T-helper 1 cell treated with Interleukin-12 subunit alpha and Interleukin-12 subunit beta and Interleukin-4 antibody, amounts not matched to agents 30 ng/mL and 1 ng/mL, for 36 hours (primary cell): Measurements from ENCODE around the gene HLA-DQA1. TPM values are rescaled to one million over a fixed set of nuclear protein-coding genes. Genes with fewer than 3 reads are reported as not detected.
"Not testable (repeated sequence)": the region's sequence is repeated elsewhere in the genome, so short reads cannot be mapped to it uniquely, and the experiment has no call there.

ENCODE experiments used
- intact Hi-C: fragments of 100-400 bp; cut with micrococcal nuclease; formaldehyde crosslinking; loops from one replicate; pipeline ENCODE4 v1.15.1; 2024
- total RNA-seq: library from RNA; stranded (reverse); gene quantifications from 2 replicates; pipeline ENCODE4 v1.2.3, GENCODE V29; 2022

Gene HLA-DQA1
- 89.6 and 89.7 TPM in 2 replicates for total RNA-seq

DNA sequence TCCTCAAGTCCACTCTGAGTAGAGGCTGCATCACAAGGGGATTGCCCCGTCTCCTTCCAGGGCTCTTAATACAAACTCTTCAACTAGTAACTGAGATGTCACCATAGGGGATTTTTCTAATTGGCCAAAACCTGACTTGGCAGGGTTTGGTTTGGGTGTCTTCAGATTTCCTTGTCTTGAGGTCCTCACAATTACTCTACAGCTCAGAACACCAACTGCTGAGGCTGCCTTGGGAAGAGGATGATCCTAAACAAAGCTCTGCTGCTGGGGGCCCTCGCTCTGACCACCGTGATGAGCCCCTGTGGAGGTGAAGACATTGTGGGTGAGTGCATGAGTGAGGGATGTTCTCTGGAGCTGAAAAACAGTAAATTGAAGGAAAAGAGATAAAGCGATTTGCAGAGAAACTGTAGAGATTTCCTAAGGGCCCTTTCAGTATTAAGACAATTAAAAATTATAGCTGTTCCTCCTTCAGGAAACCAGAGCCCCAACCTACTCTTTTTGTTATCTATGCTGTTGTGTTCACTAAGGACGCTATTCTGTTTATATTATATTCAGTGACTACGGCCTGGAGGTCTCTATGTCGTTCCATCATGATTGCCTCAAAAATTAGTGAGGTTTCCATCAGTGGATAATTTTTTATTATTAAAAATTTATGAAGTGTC is at the start of gene HLA-DQA1:
TSS of gene HLA-DQA1 (plus strand) at position 188 of the 662 bp plus-strand sequence. CDS start at position 241, 53 bp downstream.
- intact Hi-C loops, result no loop called here

DNA sequence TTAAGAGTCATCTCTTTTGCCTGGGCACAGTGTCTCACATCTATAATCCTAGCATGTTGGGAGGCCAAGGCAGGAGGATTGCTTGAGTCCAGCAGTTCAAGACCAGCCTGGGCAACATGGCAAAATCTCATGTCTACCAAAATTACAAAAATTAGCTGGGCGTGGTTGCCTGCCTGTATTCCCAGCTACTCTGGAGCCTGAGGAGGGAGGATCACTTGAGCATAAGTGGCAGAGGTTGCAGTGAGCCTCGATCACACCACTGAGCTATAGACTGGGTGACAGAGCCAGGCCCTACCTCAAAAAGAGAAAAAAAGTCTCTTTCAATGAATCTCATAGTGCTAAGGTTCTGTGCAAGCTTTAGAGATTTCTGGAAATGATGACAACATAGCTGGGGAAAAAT is 49.0 kb upstream of the HLA-DQA1 start:
- intact Hi-C loops, result no loop called here

GRCh38 chr6:32589596-32590449 is 47.4 kb upstream of the HLA-DQA1 start, which contains the start of gene HLA-DRB1:
Gene HLA-DRB1 (minus strand): TSS chr6:32589848. CDS start chr6:32589742, 106 bp downstream.
- intact Hi-C loops, result loop anchor here (1.0 kb wide), 1 partner anchor 76 kb away; the partner anchor contains the start of gene HLA-DQB1

- intact Hi-C loops, result not testable (repeated sequence)
Measured at GRCh38 chr6:32590713-32591112, 46.5 kb upstream of the HLA-DQA1 start.

GRCh38 chr6:32597024-32597423 is 40.2 kb upstream of the HLA-DQA1 start:
- intact Hi-C loops, result no loop called here

GRCh38 chr6:32602383-32602782 is 34.8 kb upstream of the HLA-DQA1 start:
- intact Hi-C loops, result no loop called here

DNA sequence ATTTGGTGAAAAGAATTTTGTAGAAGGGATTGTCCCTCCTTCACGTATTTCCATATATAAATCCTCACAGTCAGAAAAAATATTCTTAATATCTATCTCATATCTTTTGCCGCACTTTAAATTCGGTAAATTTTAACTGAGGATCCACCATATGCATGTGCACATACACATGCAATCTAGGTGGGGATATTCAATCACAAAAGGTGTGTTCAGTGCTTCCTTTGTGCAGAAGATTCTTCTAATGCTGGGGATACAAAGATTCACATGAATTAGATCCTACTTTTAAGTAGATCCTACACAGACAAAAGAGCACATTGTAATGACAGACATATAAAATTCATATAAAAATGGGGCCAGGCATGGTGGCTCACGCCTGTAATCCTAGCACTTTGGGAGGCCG is 34.0 kb upstream of the HLA-DQA1 start:
- intact Hi-C loops, result no loop called here

DNA sequence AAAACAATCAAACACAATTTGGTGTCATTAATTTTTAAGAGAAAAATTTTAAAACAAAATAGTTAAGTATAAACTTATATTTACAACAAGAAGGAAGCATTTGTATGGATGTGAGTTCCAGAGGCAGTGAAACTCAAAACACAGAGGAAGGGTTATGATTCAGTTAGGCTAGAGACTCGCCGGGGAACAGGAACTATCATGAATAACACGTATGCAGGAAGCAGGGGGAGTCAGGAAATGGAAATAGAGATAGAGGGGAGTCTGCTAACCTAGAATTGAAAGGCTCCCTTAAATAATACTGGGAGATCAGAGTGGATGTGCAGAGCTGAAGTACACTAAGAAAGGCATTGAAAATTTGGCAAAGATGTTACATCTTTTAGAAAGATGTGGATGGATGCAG is 33.3 kb upstream of the HLA-DQA1 start:
- intact Hi-C loops, result loop anchor here (1.0 kb wide), 1 partner anchor 19 kb away; no protein-coding TSS in a partner anchor

DNA sequence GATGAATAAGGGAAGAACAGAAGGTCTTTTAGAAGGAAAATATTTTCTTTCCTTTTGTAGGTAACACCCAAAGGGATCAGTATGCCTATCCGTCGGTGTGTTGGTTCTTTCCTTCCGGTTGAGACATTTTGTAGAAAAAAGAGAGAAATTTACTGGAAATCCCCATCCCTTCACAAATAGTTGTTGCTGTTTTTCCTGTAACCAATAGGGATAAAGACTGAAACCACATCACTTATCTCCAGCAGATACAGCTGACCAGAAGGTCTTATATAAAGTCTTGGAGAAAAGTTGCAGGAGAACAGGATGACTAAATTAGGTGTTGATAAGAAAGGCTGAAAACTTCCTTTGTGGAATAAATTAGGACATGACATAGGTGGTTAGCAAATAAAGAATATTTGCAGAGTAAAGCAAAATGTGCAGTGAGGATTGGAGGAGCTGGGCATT is 32.8 kb upstream of the HLA-DQA1 start:
- intact Hi-C loops, result loop anchor here (1.0 kb wide), 1 partner anchor 19 kb away; no protein-coding TSS in a partner anchor

DNA sequence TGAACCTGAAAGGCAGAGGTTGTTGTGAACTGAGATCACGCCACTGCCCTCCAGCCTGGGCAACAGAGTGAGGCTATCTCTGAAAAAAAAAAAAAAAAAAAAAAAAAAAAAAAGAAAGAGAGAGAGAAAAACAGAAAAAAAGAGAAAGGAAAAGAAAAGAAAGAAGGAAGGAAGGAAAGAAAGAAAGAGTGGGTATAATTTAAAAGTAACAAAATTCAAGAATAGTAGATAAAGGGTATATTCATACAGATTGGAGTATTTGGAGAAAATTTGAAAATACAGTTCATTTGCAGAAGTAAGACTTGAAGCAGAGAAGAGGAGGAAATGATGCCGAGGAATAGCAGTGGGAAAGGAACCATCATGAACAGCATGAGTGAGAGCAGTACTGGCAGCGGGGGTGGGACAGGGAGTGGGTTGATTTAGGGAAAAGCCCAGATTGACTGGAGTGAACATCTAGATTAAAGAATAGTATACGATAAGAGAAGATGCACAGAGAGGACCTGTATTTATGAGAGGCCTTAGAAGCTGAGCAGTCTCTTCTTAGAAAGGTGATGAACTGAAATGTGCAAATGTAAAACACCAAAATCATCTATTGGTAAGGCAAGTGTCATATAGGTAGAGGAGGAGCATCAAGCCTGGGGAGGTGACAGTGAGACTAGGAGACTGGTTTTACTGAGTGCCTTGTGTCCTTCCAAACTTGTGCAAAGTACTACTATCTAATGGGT is 29.8 kb upstream of the HLA-DQA1 start:
- intact Hi-C loops, result no loop called here

GRCh38 chr6:32607988-32608298 is 29.3 kb upstream of the HLA-DQA1 start:
- intact Hi-C loops, result no loop called here

- intact Hi-C loops, result no loop called here
Measured at GRCh38 chr6:32608362-32608761, 28.8 kb upstream of the HLA-DQA1 start.

GRCh38 chr6:32609391-32609730 is 27.8 kb upstream of the HLA-DQA1 start:
- intact Hi-C loops, result no loop called here

GRCh38 chr6:32609731-32610640 is 27.2 kb upstream of the HLA-DQA1 start:
- intact Hi-C loops, result loop anchor here (1.0 to 2.0 kb wide), 3 partner anchors 13 to 75 kb away; no protein-coding TSS in a partner anchor

DNA sequence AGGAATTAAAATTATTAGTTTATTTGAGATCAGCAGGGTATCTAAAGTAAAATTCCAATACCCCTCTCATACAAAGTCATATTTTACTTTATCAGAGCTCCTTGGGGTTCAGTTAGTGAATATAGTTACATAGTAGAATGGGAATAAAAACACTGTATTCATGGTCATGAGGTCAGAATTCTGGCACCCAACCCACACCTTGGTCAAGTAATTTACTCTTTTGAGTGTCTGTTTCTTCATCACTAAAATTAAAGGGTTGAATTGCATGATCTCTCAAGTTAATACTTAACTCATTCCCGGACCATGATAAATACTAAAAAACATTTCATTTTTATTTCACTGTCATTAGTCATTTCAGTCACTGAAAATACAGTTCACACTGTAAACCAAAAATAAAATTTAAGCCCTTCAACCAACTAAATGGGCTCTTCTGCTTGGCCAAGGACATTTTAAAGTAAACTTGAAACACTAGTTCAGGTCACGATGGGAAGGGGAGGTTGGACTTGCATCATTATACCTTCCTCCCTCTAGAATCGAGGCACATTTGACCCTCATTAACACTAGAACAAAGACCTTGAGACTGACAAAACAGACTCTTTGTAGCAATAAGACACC is 26.4 kb upstream of the HLA-DQA1 start:
- intact Hi-C loops, result loop anchor here (1.0 to 2.0 kb wide), 3 partner anchors 13 to 74 kb away; no protein-coding TSS in a partner anchor

DNA sequence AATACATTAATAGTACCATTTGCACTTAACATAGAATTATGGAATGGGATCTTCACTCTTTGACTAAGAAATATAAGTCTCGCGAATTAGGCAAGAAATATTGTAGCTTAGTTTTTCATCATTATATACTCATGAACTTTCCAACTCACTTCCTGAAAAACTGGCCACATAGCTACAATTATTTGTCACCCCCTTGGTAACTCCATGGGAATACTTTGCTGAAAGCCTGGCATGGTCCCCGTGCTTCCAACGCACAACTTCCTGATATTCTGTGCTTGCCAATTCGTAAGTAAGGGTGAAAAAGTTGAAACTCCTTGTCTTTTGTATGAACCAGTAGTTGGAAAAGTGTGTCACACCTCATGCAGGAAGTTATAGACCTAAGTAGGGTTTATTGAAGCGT is 23.7 kb upstream of the HLA-DQA1 start:
- intact Hi-C loops, result no loop called here

DNA sequence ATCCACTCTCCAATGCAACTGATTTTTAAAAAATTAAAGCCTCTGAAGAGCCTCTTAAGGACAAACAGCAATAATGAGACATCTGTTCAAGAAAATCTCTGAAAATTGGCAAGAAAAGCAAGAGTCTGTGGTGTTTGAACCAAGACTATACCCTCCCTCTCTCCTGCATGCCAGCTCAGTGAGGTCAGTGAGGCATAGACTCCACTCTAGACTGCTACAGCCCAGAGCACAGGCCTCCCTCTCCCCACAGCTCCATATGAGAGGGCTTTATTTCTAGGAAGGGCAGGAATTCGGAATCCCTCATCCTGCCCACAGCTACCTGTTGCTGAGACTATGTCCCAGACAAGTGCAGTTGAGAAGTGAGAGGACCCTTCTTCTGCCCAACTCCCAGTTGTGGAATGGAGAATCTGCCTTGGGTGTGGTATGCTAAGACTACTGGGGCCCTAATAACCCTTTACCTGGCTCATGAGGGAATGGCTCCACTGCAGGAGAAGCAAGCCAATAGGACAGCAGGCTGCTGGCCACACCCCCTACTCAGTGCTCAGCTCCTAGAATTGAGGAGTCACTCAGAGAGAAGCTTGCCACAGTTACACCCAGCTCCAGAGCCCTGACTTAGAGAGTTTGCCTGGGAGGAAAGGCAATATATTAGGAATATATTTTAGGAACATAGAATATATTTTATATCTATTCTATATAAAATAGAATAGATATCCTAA is 22.7 kb upstream of the HLA-DQA1 start:
- intact Hi-C loops, result no loop called here

DNA sequence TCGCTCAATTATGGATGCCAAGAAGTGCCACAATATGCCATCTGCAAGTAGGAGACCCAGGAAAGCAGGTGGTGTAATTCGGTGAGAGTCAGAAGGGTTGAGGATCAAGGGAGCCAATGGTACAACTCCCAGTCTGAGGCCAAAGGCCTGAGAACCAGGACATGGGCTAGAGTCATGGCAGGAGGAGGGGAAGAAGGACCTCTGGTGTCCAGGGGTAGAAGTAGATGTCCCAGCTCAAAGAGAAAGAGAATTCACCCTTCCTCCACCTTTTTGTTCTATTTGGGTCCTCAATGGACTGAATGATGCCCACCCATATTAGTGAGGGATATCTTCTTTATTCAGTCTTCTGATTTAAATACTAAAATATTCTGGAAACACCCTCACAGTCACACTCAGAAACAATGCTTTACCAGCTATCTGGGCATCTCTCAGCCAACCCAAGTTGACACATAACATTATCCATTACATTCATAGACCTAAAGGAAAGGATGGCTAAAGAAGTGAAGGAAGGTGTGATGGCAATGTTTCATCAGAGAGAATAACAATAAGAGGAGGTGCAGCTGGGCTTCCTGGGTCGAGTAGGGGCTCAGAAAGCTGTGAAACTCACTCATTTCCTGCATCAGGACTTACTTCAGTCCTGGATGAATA is 21.2 kb upstream of the HLA-DQA1 start:
- intact Hi-C loops, result no loop called here

- intact Hi-C loops, result no loop called here
Measured at GRCh38 chr6:32617751-32618150, 19.5 kb upstream of the HLA-DQA1 start.
